ACC112 (cell line): ENCODE data around the gene ANK3.

Experiments used
- H2AFZ ChIP-seq: fragments of 200-600 bp; sonication (generic); one replicate; pipeline ENCODE4 v1.6.0; 2017; ENCODE audit warnings: antibody characterized with exemption, low read length; ENCODE audit not compliant: unreplicated experiment
- H3K27ac ChIP-seq: fragments of 200-600 bp; sonication (generic); 2 replicates; pipeline ENCODE4 v1.5.1; 2014; ENCODE audit warnings: low read depth, mild to moderate bottlenecking, antibody characterized with exemption, low read length, moderate library complexity
- H3K27me3 ChIP-seq: fragments of 200-600 bp; sonication (generic); 2 replicates; pipeline ENCODE4 v1.6.1; 2014; ENCODE audit warnings: mild to moderate bottlenecking, antibody characterized with exemption, low read length, moderate library complexity, mixed read lengths; ENCODE audit not compliant: insufficient read depth
- H3K36me3 ChIP-seq: fragments of 200-600 bp; sonication (generic); 2 replicates; pipeline ENCODE4 v1.6.1; 2016; ENCODE audit warnings: mild to moderate bottlenecking, antibody characterized with exemption, low read length, moderate library complexity, mixed read lengths; ENCODE audit not compliant: insufficient read depth
- H3K4me1 ChIP-seq: fragments of 200-600 bp; sonication (generic); one replicate; pipeline ENCODE4 v1.6.1; 2016; ENCODE audit warnings: low read length, mixed read lengths; ENCODE audit not compliant: insufficient read depth, unreplicated experiment, control insufficient read depth
- H3K4me3 ChIP-seq: fragments of 200-600 bp; sonication (generic); 2 replicates; pipeline ENCODE4 v1.5.1; 2014; ENCODE audit warnings: mild to moderate bottlenecking, low read depth, low read length
- H3K79me2 ChIP-seq: fragments of 200-600 bp; sonication (generic); one replicate; pipeline ENCODE4 v1.6.0; 2016; ENCODE audit warnings: low read length; ENCODE audit not compliant: control insufficient read depth, unreplicated experiment, insufficient read depth

ANK3 gene

GRCh38 chr10:60009710-60010383 is 379.8 kb downstream of the ANK3 start:
- Histone ChIP-seq H3K36me3 (no peaks in the 10 kb centered on the region), H3K4me3 (no peak overlapping the region), H3K4me1 (no peaks in the 10 kb centered on the region), H3K27me3 (peaks cover 46% of the 10 kb centered on the region), H3K27ac (no peak overlapping the region), H2AFZ (no peak overlapping the region), H3K79me2 (no peaks in the 10 kb centered on the region)

- no peak overlapping the region for H3K4me3 ChIP-seq
- H3K36me3 ChIP-seq: no peaks in the 10 kb centered on the region
- no peaks in the 10 kb centered on the region for H3K79me2 ChIP-seq
- H2AFZ ChIP-seq: no peak overlapping the region
- H3K27ac ChIP-seq: no peak overlapping the region
- no peaks in the 10 kb centered on the region for H3K4me1 ChIP-seq
- H3K27me3 ChIP-seq: peaks cover 47% of the 10 kb centered on the region
These were observed 380.4 kb downstream of the ANK3 start for GRCh38 chr10:60009276-60009675.

GRCh38 chr10:60008816-60009215 is 380.9 kb downstream of the ANK3 start:
- Histone ChIP-seq H3K4me3 (no peak overlapping the region), H3K4me1 (no peaks in the 10 kb centered on the region), H3K36me3 (no peaks in the 10 kb centered on the region), H3K27ac (no peak overlapping the region), H3K27me3 (peaks cover 47% of the 10 kb centered on the region), H2AFZ (no peak overlapping the region), H3K79me2 (no peaks in the 10 kb centered on the region)

- no peak overlapping the region for H3K27ac ChIP-seq
- H3K27me3 ChIP-seq: peaks cover 31% of the 10 kb centered on the region
- no peaks in the 10 kb centered on the region for H3K4me1 ChIP-seq
- no peaks in the 10 kb centered on the region for H3K36me3 ChIP-seq
- H2AFZ ChIP-seq: no peak overlapping the region
- H3K79me2 ChIP-seq: no peaks in the 10 kb centered on the region
- no peak overlapping the region for H3K4me3 ChIP-seq
These were observed 383.6 kb downstream of the ANK3 start for GRCh38 chr10:60006062-60006461.

- no peak overlapping the region for H2AFZ ChIP-seq
- H3K27ac ChIP-seq: no peak overlapping the region
- no peak overlapping the region for H3K4me3 ChIP-seq
- no peaks in the 10 kb centered on the region for H3K4me1 ChIP-seq
- H3K27me3 ChIP-seq: peaks cover 31% of the 10 kb centered on the region
- H3K36me3 ChIP-seq: no peaks in the 10 kb centered on the region
- no peaks in the 10 kb centered on the region for H3K79me2 ChIP-seq
These were observed 385.8 kb downstream of the ANK3 start for GRCh38 chr10:60003651-60004523.

GRCh38 chr10:60000747-60001146 is 388.9 kb downstream of the ANK3 start:
- peaks cover 10% of the 10 kb centered on the region for H3K27me3 ChIP-seq
- H3K36me3 ChIP-seq: no peaks in the 10 kb centered on the region
- H3K27ac ChIP-seq: no peak overlapping the region
- no peaks in the 10 kb centered on the region for H3K79me2 ChIP-seq
- H3K4me3 ChIP-seq: no peak overlapping the region
- no peaks in the 10 kb centered on the region for H3K4me1 ChIP-seq
- no peak overlapping the region for H2AFZ ChIP-seq

- H2AFZ ChIP-seq: no peak overlapping the region
- no peaks in the 10 kb centered on the region for H3K27me3 ChIP-seq
- no peak overlapping the region for H3K4me3 ChIP-seq
- no peaks in the 10 kb centered on the region for H3K79me2 ChIP-seq
- H3K27ac ChIP-seq: no peak overlapping the region
- no peaks in the 10 kb centered on the region for H3K36me3 ChIP-seq
- no peaks in the 10 kb centered on the region for H3K4me1 ChIP-seq
These were observed 391.7 kb downstream of the ANK3 start for GRCh38 chr10:59997827-59998525.

GRCh38 chr10:59995862-59996261 is 393.8 kb downstream of the ANK3 start:
- Histone ChIP-seq H3K36me3 (no peaks in the 10 kb centered on the region), H3K79me2 (no peaks in the 10 kb centered on the region), H3K4me3 (no peak overlapping the region), H3K27ac (no peak overlapping the region), H3K27me3 (no peaks in the 10 kb centered on the region), H3K4me1 (peaks cover 3% of the 10 kb centered on the region), H2AFZ (no peak overlapping the region)

- Histone ChIP-seq H3K4me3 (no peak overlapping the region), H3K79me2 (no peaks in the 10 kb centered on the region), H3K27me3 (no peaks in the 10 kb centered on the region), H3K27ac (no peak overlapping the region), H3K4me1 (peaks cover 3% of the 10 kb centered on the region), H2AFZ (no peak overlapping the region), H3K36me3 (no peaks in the 10 kb centered on the region)
These were observed 395.7 kb downstream of the ANK3 start for GRCh38 chr10:59993931-59994330.

- Histone ChIP-seq H3K4me3 (no peak overlapping the region), H3K4me1 (peaks cover 3% of the 10 kb centered on the region), H3K27me3 (peaks cover 4% of the 10 kb centered on the region; the same call in 1 of the 2 replicates), H2AFZ (no peak overlapping the region), H3K36me3 (no peaks in the 10 kb centered on the region), H3K27ac (no peak overlapping the region), H3K79me2 (no peaks in the 10 kb centered on the region)
These were observed 398.0 kb downstream of the ANK3 start for GRCh38 chr10:59991661-59992060.
